HEK293 (cell line): ENCODE results near the gene IL1RAP.
"Not testable (repeated sequence)": the region's sequence is repeated elsewhere in the genome, so short reads cannot be mapped to it uniquely, and the experiment has no call there.

Source experiments
- CTCF ChIA-PET: fragments of 350-600 bp; formaldehyde crosslinking; extraction: SDS; loops from one replicate; lab custom pipeline; 2021; ENCODE audit warnings: antibody characterized with exemption; lab: Yijun Ruan, JAX
- POLR2A ChIA-PET: fragments of 300-600 bp; formaldehyde crosslinking; extraction: SDS; loops from one replicate; lab custom pipeline; 2020; ENCODE audit warnings: antibody characterized with exemption, inconsistent platforms; lab: Yijun Ruan, JAX
- H3K27ac ChIP-seq: fragments of 200-500 bp; sonication (Bioruptor generic); 2 replicates; pipeline ENCODE4 v1.5.1; 2014; ENCODE audit warnings: low read depth, low read length, control low read depth, inconsistent platforms; ENCODE audit errors: extremely low read depth
- H3K36me3 ChIP-seq, 2 experiments: fragments of 200-500 bp in 1 of 2; sonication (Bioruptor generic) in 1 of 2; 1 replicate in 1 of 2; 2 replicates in 1 of 2; pipeline ENCODE4 v1.5.1; 2014 to 2017; ENCODE audit warnings: inconsistent platforms in 2 of 2, low read length in 2 of 2; ENCODE audit not compliant: control insufficient read depth in 2 of 2, insufficient read depth in 1 of 2
- H3K4me1 ChIP-seq: fragments of 200-500 bp; sonication (Bioruptor generic); 2 replicates; pipeline ENCODE4 v1.5.1; 2014; ENCODE audit warnings: mild to moderate bottlenecking, low read length, inconsistent platforms; ENCODE audit not compliant: control insufficient read depth, insufficient read depth
- H3K4me3 ChIP-seq: 2 replicates; pipeline ENCODE4 v1.5.1; 2011; ENCODE audit warnings: low read depth, mild to moderate bottlenecking, control low read depth, low read length, moderate library complexity
- H3K9me3 ChIP-seq: fragments of 200-500 bp; sonication (Bioruptor generic); 2 replicates; pipeline ENCODE4 v1.5.1; 2014; ENCODE audit warnings: low read depth, low read length, inconsistent platforms; ENCODE audit not compliant: control insufficient read depth, insufficient read depth
- SP7 ChIP-seq: fragments of 450-650 bp; formaldehyde crosslinking; IDR thresholded peaks from 2 replicates; pipeline ENCODE4 v1.5.1; 2016; ENCODE audit warnings: missing biosample characterization, missing genetic modification characterization
- YY1 ChIP-seq: fragments of 450-650 bp; formaldehyde crosslinking; IDR thresholded peaks from 2 replicates; pipeline ENCODE4 v1.5.1; 2018; ENCODE audit warnings: missing biosample characterization, missing genetic modification characterization
- ZBTB26 ChIP-seq: fragments of 450-650 bp; formaldehyde crosslinking; optimal IDR thresholded peaks from 2 replicates; pipeline ENCODE3; 2016; ENCODE audit warnings: missing biosample characterization, mild to moderate bottlenecking, missing genetic modification characterization
- ZIC2 ChIP-seq: fragments of 450-650 bp; formaldehyde crosslinking; IDR thresholded peaks from 2 replicates; pipeline ENCODE4 v1.5.1; 2016; ENCODE audit warnings: missing biosample characterization, missing genetic modification characterization
- ZNF140 ChIP-seq: fragments of 450-650 bp; formaldehyde crosslinking; IDR thresholded peaks from 2 replicates; pipeline ENCODE4 v1.5.1; 2016; ENCODE audit warnings: missing biosample characterization, missing genetic modification characterization
- ZNF248 ChIP-seq: fragments of 450-650 bp; formaldehyde crosslinking; IDR thresholded peaks from 2 replicates; pipeline ENCODE4 v1.5.1; 2017; ENCODE audit warnings: missing biosample characterization, missing genetic modification characterization
- ZNF354C ChIP-seq: fragments of 450-650 bp; formaldehyde crosslinking; IDR thresholded peaks from 2 replicates; pipeline ENCODE4 v1.5.1; 2016; ENCODE audit warnings: missing biosample characterization, missing genetic modification characterization, low read depth, borderline replicate concordance
- ZNF366 ChIP-seq: fragments of 450-650 bp; formaldehyde crosslinking; conservative IDR thresholded peaks from 2 replicates; pipeline ENCODE4 v1.5.1; 2016; ENCODE audit warnings: missing biosample characterization, missing genetic modification characterization
- ZNF501 ChIP-seq: fragments of 450-650 bp; formaldehyde crosslinking; IDR thresholded peaks from 2 replicates; pipeline ENCODE4 v1.5.1; 2016; ENCODE audit warnings: missing biosample characterization, missing genetic modification characterization
- ZNF561 ChIP-seq: fragments of 450-650 bp; IDR thresholded peaks from 2 replicates; pipeline ENCODE4 v1.5.1; 2018; ENCODE audit warnings: missing biosample characterization, missing genetic modification characterization, borderline replicate concordance
- ZNF600 ChIP-seq: fragments of 450-650 bp; formaldehyde crosslinking; IDR thresholded peaks from 2 replicates; pipeline ENCODE4 v1.5.1; 2016; ENCODE audit warnings: missing biosample characterization, missing genetic modification characterization
- ZNF639 ChIP-seq: fragments of 450-650 bp; formaldehyde crosslinking; IDR thresholded peaks from 2 replicates; pipeline ENCODE4 v1.5.1; 2016; ENCODE audit warnings: missing biosample characterization, missing genetic modification characterization
- ZNF777 ChIP-seq: fragments of 450-650 bp; formaldehyde crosslinking; IDR thresholded peaks from 2 replicates; pipeline ENCODE4 v1.5.1; 2017; ENCODE audit warnings: missing biosample characterization, missing genetic modification characterization, borderline replicate concordance
- ZNF830 ChIP-seq: fragments of 450-650 bp; IDR thresholded peaks from 2 replicates; pipeline ENCODE4 v1.5.0; 2018; ENCODE audit warnings: missing biosample characterization, missing genetic modification characterization, low read depth, mild to moderate bottlenecking, moderate library complexity
- TF ChIP-seq, protein P1 (sequence below): fragments of 450-650 bp; formaldehyde crosslinking; IDR thresholded peaks from 2 replicates; pipeline ENCODE4 v1.5.1; 2017; ENCODE audit warnings: missing biosample characterization, missing genetic modification characterization
- TF ChIP-seq, protein P2 (sequence below): fragments of 450-650 bp; formaldehyde crosslinking; IDR thresholded peaks from 2 replicates; pipeline ENCODE4 v1.5.1; 2016; ENCODE audit warnings: missing biosample characterization, missing genetic modification characterization
- TF ChIP-seq, protein P3 (sequence below): fragments of 450-650 bp; formaldehyde crosslinking; IDR thresholded peaks from 2 replicates; pipeline ENCODE4 v1.5.1; 2016; ENCODE audit warnings: missing biosample characterization, missing genetic modification characterization

IL1RAP gene

GRCh38 chr3:190677001-190677400 is 163.1 kb downstream of the IL1RAP start:
- no peak overlapping the region for H3K27ac ChIP-seq
- CTCF ChIA-PET, result no interaction called here
- no peak overlapping the region for H3K4me3 ChIP-seq
- no peak for TF ChIP-seq ZNF354C (tag by site-specific recombination)
- H3K4me1 ChIP-seq, result no peaks in the 10 kb centered on the region
- no peaks in the 10 kb centered on the region for H3K9me3 ChIP-seq
- no peaks in the 10 kb centered on the region for H3K36me3 ChIP-seq
- POLR2A ChIA-PET, result no interaction called here

- POLR2A ChIA-PET, H3K4me1 ChIP-seq, H3K36me3 ChIP-seq, H3K9me3 ChIP-seq, CTCF ChIA-PET, H3K4me3 ChIP-seq, H3K27ac ChIP-seq: not testable (repeated sequence)
These were observed 164.0 kb downstream of the IL1RAP start for GRCh38 chr3:190677868-190678267.

DNA sequence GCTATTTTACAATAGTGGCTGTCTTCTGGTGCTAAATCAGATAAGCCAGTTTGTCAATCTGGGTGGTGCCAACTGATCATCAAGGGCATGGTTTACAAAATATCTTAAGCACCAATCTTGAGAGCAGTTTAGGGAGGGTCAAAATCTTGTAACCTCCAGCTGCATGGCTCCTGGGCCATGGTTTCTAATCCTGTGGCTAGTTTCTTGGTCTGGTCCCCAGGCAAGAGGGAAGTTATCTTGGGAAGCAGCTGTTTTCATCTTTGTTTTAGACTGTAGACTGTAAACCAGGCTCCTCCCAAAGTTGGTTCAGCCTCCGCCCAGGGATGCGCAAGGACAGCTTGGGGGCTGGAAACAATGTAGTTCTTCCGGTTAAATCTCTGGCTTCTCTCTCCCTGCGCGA is 166.8 kb downstream of the IL1RAP start:
- no peaks in the 10 kb centered on the region for H3K9me3 ChIP-seq
- TF ChIP-seq ZNF830 (tag by site-specific recombination) (no peak), ZNF501 (no peak), YY1 (tag by site-specific recombination) (no peak), ZNF777 (no peak), ZNF639 (tag by site-specific recombination) (no peak), ZIC2 (tag by site-specific recombination) (no peak), ZNF561 (tag by site-specific recombination) (no peak), ZNF366 (tag by site-specific recombination) (no peak), ZNF600 (tag by site-specific recombination) (no peak), ZNF248 (tag by site-specific recombination) (no peak), ZBTB26 (tag by site-specific recombination) (no peak), SP7 (tag by site-specific recombination) (no peak), ZNF140 (no peak)
- TF ChIP-seq, protein P1, sequence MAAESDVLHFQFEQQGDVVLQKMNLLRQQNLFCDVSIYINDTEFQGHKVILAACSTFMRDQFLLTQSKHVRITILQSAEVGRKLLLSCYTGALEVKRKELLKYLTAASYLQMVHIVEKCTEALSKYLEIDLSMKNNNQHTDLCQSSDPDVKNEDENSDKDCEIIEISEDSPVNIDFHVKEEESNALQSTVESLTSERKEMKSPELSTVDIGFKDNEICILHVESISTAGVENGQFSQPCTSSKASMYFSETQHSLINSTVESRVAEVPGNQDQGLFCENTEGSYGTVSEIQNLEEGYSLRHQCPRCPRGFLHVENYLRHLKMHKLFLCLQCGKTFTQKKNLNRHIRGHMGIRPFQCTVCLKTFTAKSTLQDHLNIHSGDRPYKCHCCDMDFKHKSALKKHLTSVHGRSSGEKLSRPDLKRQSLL (tag by site-specific recombination), result no peak
- TF ChIP-seq, protein P2, sequence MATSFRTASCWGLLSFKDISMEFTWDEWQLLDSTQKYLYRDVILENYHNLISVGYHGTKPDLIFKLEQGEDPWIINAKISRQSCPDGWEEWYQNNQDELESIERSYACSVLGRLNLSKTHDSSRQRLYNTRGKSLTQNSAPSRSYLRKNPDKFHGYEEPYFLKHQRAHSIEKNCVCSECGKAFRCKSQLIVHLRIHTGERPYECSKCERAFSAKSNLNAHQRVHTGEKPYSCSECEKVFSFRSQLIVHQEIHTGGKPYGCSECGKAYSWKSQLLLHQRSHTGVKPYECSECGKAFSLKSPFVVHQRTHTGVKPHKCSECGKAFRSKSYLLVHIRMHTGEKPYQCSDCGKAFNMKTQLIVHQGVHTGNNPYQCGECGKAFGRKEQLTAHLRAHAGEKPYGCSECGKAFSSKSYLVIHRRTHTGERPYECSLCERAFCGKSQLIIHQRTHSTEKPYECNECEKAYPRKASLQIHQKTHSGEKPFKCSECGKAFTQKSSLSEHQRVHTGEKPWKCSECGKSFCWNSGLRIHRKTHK (tag by site-specific recombination), result no peak
- TF ChIP-seq, protein P3, sequence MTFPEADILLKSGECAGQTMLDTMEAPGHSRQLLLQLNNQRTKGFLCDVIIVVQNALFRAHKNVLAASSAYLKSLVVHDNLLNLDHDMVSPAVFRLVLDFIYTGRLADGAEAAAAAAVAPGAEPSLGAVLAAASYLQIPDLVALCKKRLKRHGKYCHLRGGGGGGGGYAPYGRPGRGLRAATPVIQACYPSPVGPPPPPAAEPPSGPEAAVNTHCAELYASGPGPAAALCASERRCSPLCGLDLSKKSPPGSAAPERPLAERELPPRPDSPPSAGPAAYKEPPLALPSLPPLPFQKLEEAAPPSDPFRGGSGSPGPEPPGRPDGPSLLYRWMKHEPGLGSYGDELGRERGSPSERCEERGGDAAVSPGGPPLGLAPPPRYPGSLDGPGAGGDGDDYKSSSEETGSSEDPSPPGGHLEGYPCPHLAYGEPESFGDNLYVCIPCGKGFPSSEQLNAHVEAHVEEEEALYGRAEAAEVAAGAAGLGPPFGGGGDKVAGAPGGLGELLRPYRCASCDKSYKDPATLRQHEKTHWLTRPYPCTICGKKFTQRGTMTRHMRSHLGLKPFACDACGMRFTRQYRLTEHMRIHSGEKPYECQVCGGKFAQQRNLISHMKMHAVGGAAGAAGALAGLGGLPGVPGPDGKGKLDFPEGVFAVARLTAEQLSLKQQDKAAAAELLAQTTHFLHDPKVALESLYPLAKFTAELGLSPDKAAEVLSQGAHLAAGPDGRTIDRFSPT, result no peak
- POLR2A ChIA-PET, result no interaction called here
- no peaks in the 10 kb centered on the region for H3K36me3 ChIP-seq
- CTCF ChIA-PET, result no interaction called here
- no peak overlapping the region for H3K4me3 ChIP-seq
- no peaks in the 10 kb centered on the region for H3K4me1 ChIP-seq
- no peak overlapping the region for H3K27ac ChIP-seq
